Adrenal gland (tissue), 5 donors: ENCODE measurements around the gene CLEC17A.

Experiments
- CTCF ChIP-seq, 6 experiments: fragments of 450-650 bp in 4 of 6; fragments of 200-600 bp in 2 of 6; sonication (generic) in 1 of 6; IDR thresholded peaks; 1 replicate in 5 of 6; 2 replicates in 1 of 6; pipeline versions ENCODE4 v1.5.1 to v1.8.0; 2016 to 2021; ENCODE audit warnings: antibody characterized with exemption in 6 of 6, mild to moderate bottlenecking in 2 of 6, moderate library complexity in 1 of 6
- POLR2A ChIP-seq, 2 donors: fragments of 450-650 bp; IDR thresholded peaks; one replicate each; pipeline ENCODE4 v1.6.1; 2017; ENCODE audit warnings: antibody characterized with exemption in 2 of 2, mild to moderate bottlenecking in 2 of 2, moderate library complexity in 1 of 2
- donor health status: DM: no; HTN: no; CAD: no.

- no peak for TF ChIP-seq CTCF (IDR thresholded peaks at IDR 0.05)
- TF ChIP-seq POLR2A (IDR thresholded peaks at IDR 0.05) = no peak
These were observed 56.8 kb downstream of the CLEC17A start for GRCh38 chr19:14639536-14640277.
